Measurements from ENCODE around the gene KAT5.

- TF ChIP-seq CTCF (IDR thresholded peaks at IDR 0.05) (no peak), EZH2 (IDR thresholded peaks at IDR 0.05; ENCODE audit: borderline replicate concordance, insufficient read depth, low read depth, low read length, poor library complexity, severe bottlenecking) (no peak)
Measured at GRCh38 chr11:65720211-65720934, 8.3 kb downstream of the KAT5 start, which contains the start of gene RNASEH2C.

Data from B cell (primary cell).